Stimulated activated CD8-positive, alpha-beta memory T cell treated with anti-CD3 and anti-CD28 coated beads, Interleukin-15, amount 100 ng/mL, for 48 hours (primary cell): ENCODE results near the gene CELA2B.

Experiments
- DNase-seq, 2 donors: peaks; one replicate each; pipeline ENCODE4 v3.0.0-alpha.2; 2020; ENCODE audit warnings: low read depth in 2 of 2

Gene CELA2B

GRCh38 chr1:15525050-15526020 lies 49.4 kb downstream of the CELA2B start:
- peak; percentile 98 to 99 for DNase-seq

GRCh38 chr1:15526021-15526489 lies 50.2 kb downstream of the CELA2B start:
- DNase-seq: no peak

- DNase-seq: peak; percentile 97 to 98
These were observed 50.8 kb downstream of the CELA2B start, which contains the start of gene DNAJC16 for GRCh38 chr1:15526490-15527339. Gene DNAJC16, plus strand, starts transcription at chr1:15526848. Its CDS starts 2,258 bp downstream, at chr1:15529106.

- DNase-seq: no peak
These were observed 55.1 kb downstream of the CELA2B start for GRCh38 chr1:15531003-15531402.

- DNase-seq: no peak
These were observed 55.8 kb downstream of the CELA2B start for GRCh38 chr1:15531682-15532081.

- no peak for DNase-seq
These were observed 62.9 kb downstream of the CELA2B start for GRCh38 chr1:15538771-15539170.

- no peak for DNase-seq
These were observed 64.3 kb downstream of the CELA2B start for GRCh38 chr1:15540186-15540585.
